HEK293 (cell line): ENCODE results near the gene FAM124B.

Experiments used
- CTCF ChIA-PET: fragments of 350-600 bp; formaldehyde crosslinking; extraction: SDS; loops from one replicate; lab custom pipeline; 2021; ENCODE audit warnings: antibody characterized with exemption; lab: Yijun Ruan, JAX
- POLR2A ChIA-PET: fragments of 300-600 bp; formaldehyde crosslinking; extraction: SDS; loops from one replicate; lab custom pipeline; 2020; ENCODE audit warnings: antibody characterized with exemption, inconsistent platforms; lab: Yijun Ruan, JAX
- H3K27ac ChIP-seq: fragments of 200-500 bp; sonication (Bioruptor generic); 2 replicates; pipeline ENCODE4 v1.5.1; 2014; ENCODE audit warnings: low read depth, low read length, control low read depth, inconsistent platforms; ENCODE audit errors: extremely low read depth
- H3K36me3 ChIP-seq, 2 experiments: fragments of 200-500 bp in 1 of 2; sonication (Bioruptor generic) in 1 of 2; 1 replicate in 1 of 2; 2 replicates in 1 of 2; pipeline ENCODE4 v1.5.1; 2014 to 2017; ENCODE audit warnings: inconsistent platforms in 2 of 2, low read length in 2 of 2; ENCODE audit not compliant: control insufficient read depth in 2 of 2, insufficient read depth in 1 of 2
- H3K4me1 ChIP-seq: fragments of 200-500 bp; sonication (Bioruptor generic); 2 replicates; pipeline ENCODE4 v1.5.1; 2014; ENCODE audit warnings: mild to moderate bottlenecking, low read length, inconsistent platforms; ENCODE audit not compliant: control insufficient read depth, insufficient read depth
- H3K4me3 ChIP-seq: 2 replicates; pipeline ENCODE4 v1.5.1; 2011; ENCODE audit warnings: low read depth, mild to moderate bottlenecking, control low read depth, low read length, moderate library complexity
- H3K9me3 ChIP-seq: fragments of 200-500 bp; sonication (Bioruptor generic); 2 replicates; pipeline ENCODE4 v1.5.1; 2014; ENCODE audit warnings: low read depth, low read length, inconsistent platforms; ENCODE audit not compliant: control insufficient read depth, insufficient read depth
- AEBP2 ChIP-seq: fragments of 450-650 bp; formaldehyde crosslinking; IDR thresholded peaks from 2 replicates; pipeline ENCODE4 v1.5.1; 2016; ENCODE audit warnings: missing biosample characterization, missing genetic modification characterization, borderline replicate concordance
- CTCF ChIP-seq: fragments of 450-650 bp; formaldehyde crosslinking; IDR thresholded peaks from 2 replicates; pipeline ENCODE4 v1.5.1; 2016; ENCODE audit warnings: missing biosample characterization, missing genetic modification characterization
- GFI1B ChIP-seq: fragments of 450-650 bp; formaldehyde crosslinking; IDR thresholded peaks from 2 replicates; pipeline ENCODE4 v1.5.1; 2016; ENCODE audit warnings: missing biosample characterization, missing genetic modification characterization
- GLI2 ChIP-seq: fragments of 450-650 bp; formaldehyde crosslinking; IDR thresholded peaks from 2 replicates; pipeline ENCODE4; 2017; ENCODE audit warnings: missing biosample characterization, missing genetic modification characterization, low read depth, borderline replicate concordance
- ZBTB44 ChIP-seq: fragments of 450-650 bp; IDR thresholded peaks from 2 replicates; pipeline ENCODE4 v1.5.1; 2018; ENCODE audit warnings: missing biosample characterization, mild to moderate bottlenecking, missing genetic modification characterization
- ZNF202 ChIP-seq: fragments of 450-650 bp; formaldehyde crosslinking; IDR thresholded peaks from 2 replicates; pipeline ENCODE4 v1.5.1; 2016; ENCODE audit warnings: missing biosample characterization, missing genetic modification characterization, borderline replicate concordance
- ZNF302 ChIP-seq: fragments of 450-650 bp; formaldehyde crosslinking; IDR thresholded peaks from 2 replicates; pipeline ENCODE4 v1.5.1; 2016; ENCODE audit warnings: missing biosample characterization, missing genetic modification characterization, low read depth
- ZNF366 ChIP-seq: fragments of 450-650 bp; formaldehyde crosslinking; conservative IDR thresholded peaks from 2 replicates; pipeline ENCODE4 v1.5.1; 2016; ENCODE audit warnings: missing biosample characterization, missing genetic modification characterization
- ZNF37A ChIP-seq: fragments of 450-650 bp; IDR thresholded peaks from 2 replicates; pipeline ENCODE4 v1.5.1; 2018; ENCODE audit warnings: missing biosample characterization, missing genetic modification characterization
- ZNF391 ChIP-seq: fragments of 450-650 bp; formaldehyde crosslinking; IDR thresholded peaks from 2 replicates; pipeline ENCODE4 v1.5.1; 2016; ENCODE audit warnings: low read depth, missing biosample characterization, missing genetic modification characterization, borderline replicate concordance
- ZNF530 ChIP-seq: fragments of 450-650 bp; formaldehyde crosslinking; IDR thresholded peaks from 2 replicates; pipeline ENCODE4 v1.5.1; 2016; ENCODE audit warnings: low read depth, missing biosample characterization, missing genetic modification characterization
- ZNF555 ChIP-seq: fragments of 450-650 bp; formaldehyde crosslinking; conservative IDR thresholded peaks from 2 replicates; pipeline ENCODE4 v1.5.1; 2017; ENCODE audit warnings: missing biosample characterization, mild to moderate bottlenecking, missing genetic modification characterization, inconsistent platforms
- ZNF654 ChIP-seq: fragments of 450-650 bp; formaldehyde crosslinking; IDR thresholded peaks from 2 replicates; pipeline ENCODE4 v1.5.1; 2016; ENCODE audit warnings: low read depth, missing biosample characterization, missing genetic modification characterization
- ZNF664 ChIP-seq: fragments of 450-650 bp; formaldehyde crosslinking; IDR thresholded peaks from 2 replicates; pipeline ENCODE4 v1.5.1; 2016; ENCODE audit warnings: missing biosample characterization, missing genetic modification characterization
- ZNF701 ChIP-seq: fragments of 450-650 bp; formaldehyde crosslinking; IDR thresholded peaks from 2 replicates; pipeline ENCODE4 v1.5.1; 2016; ENCODE audit warnings: missing biosample characterization, missing genetic modification characterization
- ZNF707 ChIP-seq: fragments of 450-650 bp; formaldehyde crosslinking; IDR thresholded peaks from 2 replicates; pipeline ENCODE4 v1.5.1; 2016; ENCODE audit warnings: missing biosample characterization, missing genetic modification characterization
- ZNF777 ChIP-seq: fragments of 450-650 bp; formaldehyde crosslinking; IDR thresholded peaks from 2 replicates; pipeline ENCODE4 v1.5.1; 2017; ENCODE audit warnings: missing biosample characterization, missing genetic modification characterization, borderline replicate concordance
- ZNF843 ChIP-seq: fragments of 450-650 bp; formaldehyde crosslinking; IDR thresholded peaks from 2 replicates; pipeline ENCODE4 v1.5.1; 2016; ENCODE audit warnings: missing biosample characterization, missing genetic modification characterization
- ZSCAN4 ChIP-seq: fragments of 450-650 bp; formaldehyde crosslinking; IDR thresholded peaks from 2 replicates; pipeline ENCODE4 v1.5.1; 2017; ENCODE audit warnings: missing biosample characterization, missing genetic modification characterization

FAM124B gene

GRCh38 chr2:224357098-224357901 is 44.6 kb downstream of the FAM124B start:
- no peak for TF ChIP-seq ZNF202
- peak; percentile 50; the same call in 1 of the 2 replicates for TF ChIP-seq CTCF
- peak; percentile 32; the same call in 1 of the 2 replicates for TF ChIP-seq ZNF664
- peak; percentile 82 for TF ChIP-seq ZNF654 (tag by site-specific recombination)
- no peaks in the 10 kb centered on the region for H3K9me3 ChIP-seq
- H3K4me3 ChIP-seq = no peak overlapping the region
- CTCF ChIA-PET = interaction anchor here (0.6 to 1.9 kb wide), 12 partner anchors 9 to 480 kb away, joined by 3 to 24 read pairs (median 4); partner anchors contain the start of gene CUL3
- no peaks in the 10 kb centered on the region for H3K36me3 ChIP-seq
- H3K4me1 ChIP-seq = peaks cover 4% of the 10 kb centered on the region; the same call in 1 of the 2 replicates
- POLR2A ChIA-PET = no interaction called here
- no peak overlapping the region for H3K27ac ChIP-seq

GRCh38 chr2:224354632-224355211 is 47.2 kb downstream of the FAM124B start:
- H3K36me3 ChIP-seq = no peaks in the 10 kb centered on the region
- no peak overlapping the region for H3K4me3 ChIP-seq
- ChIA-PET POLR2A (no interaction called here), CTCF (interaction anchor here (0.6 to 1.8 kb wide), 8 partner anchors 10 to 423 kb away, joined by 3 to 6 read pairs (median 4); no protein-coding TSS in a partner anchor)
- no peak overlapping the region for H3K27ac ChIP-seq
- H3K4me1 ChIP-seq = no peaks in the 10 kb centered on the region
- H3K9me3 ChIP-seq = no peaks in the 10 kb centered on the region
- no peak for TF ChIP-seq ZSCAN4 (tag by site-specific recombination)
- TF ChIP-seq, all 188 proteins: peak for 0

- H3K4me3 ChIP-seq = no peak overlapping the region
- CTCF ChIA-PET = interaction anchor here (0.6 kb wide), 1 partner anchor 651 kb away, joined by 3 read pairs; no protein-coding TSS in a partner anchor
- no peak overlapping the region for H3K27ac ChIP-seq
- H3K4me1 ChIP-seq = no peaks in the 10 kb centered on the region
- no peaks in the 10 kb centered on the region for H3K36me3 ChIP-seq
- H3K9me3 ChIP-seq = no peaks in the 10 kb centered on the region
- POLR2A ChIA-PET = no interaction called here
- no peak for TF ChIP-seq ZNF555 (tag by site-specific recombination)
- no peak for TF ChIP-seq ZNF843 (tag by site-specific recombination)
- no peak for TF ChIP-seq ZBTB44
- no peak for TF ChIP-seq ZNF701
- TF ChIP-seq AEBP2 (tag by site-specific recombination) = no peak
- no peak for TF ChIP-seq ZNF302 (tag by site-specific recombination)
- TF ChIP-seq ZSCAN4 (tag by site-specific recombination) = no peak
- TF ChIP-seq GFI1B (tag by site-specific recombination) = no peak
- TF ChIP-seq ZNF37A (tag by site-specific recombination) = no peak
- no peak for TF ChIP-seq ZNF777 (tag by site-specific recombination)
- no peak for TF ChIP-seq ZNF530 (tag by site-specific recombination)
- TF ChIP-seq ZNF707 (tag by site-specific recombination) = no peak
- no peak for TF ChIP-seq ZNF366
- no peak for TF ChIP-seq GLI2
- no peak for TF ChIP-seq ZNF391
These were observed 51.2 kb downstream of the FAM124B start for GRCh38 chr2:224350703-224351102.
